ENCODE measurements around the gene TREH. TPM values are rescaled to one million over a fixed set of nuclear protein-coding genes. Genes with fewer than 3 reads are reported as not detected.
"Not testable (repeated sequence)": the region's sequence is repeated elsewhere in the genome, so short reads cannot be mapped to it uniquely, and the experiment has no call there.

Gene TREH
- total and polyA plus RNA-seq, 2 experiments from 2014 or later: 0.42 TPM; not detected in 1

DNA sequence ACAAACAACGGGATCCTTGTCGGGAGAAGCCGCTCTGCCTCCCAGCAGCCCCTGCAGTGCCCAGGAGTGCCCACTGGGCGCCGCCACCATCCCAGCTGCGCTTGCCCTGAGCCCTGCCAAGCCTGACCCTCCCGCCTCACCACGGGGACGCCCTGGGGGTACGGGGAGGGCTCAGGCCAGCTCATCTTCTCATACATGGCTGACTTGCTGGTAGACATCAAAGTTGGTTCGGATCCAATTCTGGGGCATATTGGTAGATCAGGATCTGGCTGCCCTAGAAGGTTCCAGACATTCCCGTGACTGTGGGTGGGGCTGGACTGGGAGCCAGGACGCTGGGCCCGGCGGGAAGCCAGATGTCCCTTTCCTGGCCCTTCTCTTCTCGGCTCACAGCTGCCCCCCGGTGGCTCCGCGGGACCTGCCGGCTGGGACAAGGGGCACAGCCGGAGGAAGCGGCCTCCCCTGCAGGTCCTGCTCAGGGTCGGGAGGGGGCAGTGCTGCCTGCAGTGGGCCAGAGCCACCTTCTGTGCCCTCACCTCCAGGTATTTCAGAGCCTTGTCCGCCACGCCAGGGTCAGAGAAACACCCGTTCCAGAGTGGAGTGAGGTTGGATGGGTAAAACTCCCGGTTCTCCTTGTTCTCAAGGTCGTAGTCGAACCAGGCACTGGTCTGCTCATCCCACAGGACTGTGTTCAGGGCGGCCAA is 10.6 kb upstream of the TREH start:
- Histone ChIP-seq H3K27ac (peak overlapping the region; percentile 25), H3K9me3 (ENCODE audit: low read depth) (no peaks in the 10 kb centered on the region), H3K27me3 (no peaks in the 10 kb centered on the region), H3K36me3 (no peaks in the 10 kb centered on the region), H3K4me3 (peak overlapping the region; percentile 15), H3K4me1 (ENCODE audit: low read depth) (no peaks in the 10 kb centered on the region)
- TF ChIP-seq, protein P1, sequence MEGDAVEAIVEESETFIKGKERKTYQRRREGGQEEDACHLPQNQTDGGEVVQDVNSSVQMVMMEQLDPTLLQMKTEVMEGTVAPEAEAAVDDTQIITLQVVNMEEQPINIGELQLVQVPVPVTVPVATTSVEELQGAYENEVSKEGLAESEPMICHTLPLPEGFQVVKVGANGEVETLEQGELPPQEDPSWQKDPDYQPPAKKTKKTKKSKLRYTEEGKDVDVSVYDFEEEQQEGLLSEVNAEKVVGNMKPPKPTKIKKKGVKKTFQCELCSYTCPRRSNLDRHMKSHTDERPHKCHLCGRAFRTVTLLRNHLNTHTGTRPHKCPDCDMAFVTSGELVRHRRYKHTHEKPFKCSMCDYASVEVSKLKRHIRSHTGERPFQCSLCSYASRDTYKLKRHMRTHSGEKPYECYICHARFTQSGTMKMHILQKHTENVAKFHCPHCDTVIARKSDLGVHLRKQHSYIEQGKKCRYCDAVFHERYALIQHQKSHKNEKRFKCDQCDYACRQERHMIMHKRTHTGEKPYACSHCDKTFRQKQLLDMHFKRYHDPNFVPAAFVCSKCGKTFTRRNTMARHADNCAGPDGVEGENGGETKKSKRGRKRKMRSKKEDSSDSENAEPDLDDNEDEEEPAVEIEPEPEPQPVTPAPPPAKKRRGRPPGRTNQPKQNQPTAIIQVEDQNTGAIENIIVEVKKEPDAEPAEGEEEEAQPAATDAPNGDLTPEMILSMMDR (IDR thresholded peaks at IDR 0.05; ENCODE audit: low read depth, low read length): peak; percentile 80
- peak; percentile 89 to 91 for DNase-seq (ENCODE audit: low read depth in 1 of 2, low spot score in 1 of 2)

DNA sequence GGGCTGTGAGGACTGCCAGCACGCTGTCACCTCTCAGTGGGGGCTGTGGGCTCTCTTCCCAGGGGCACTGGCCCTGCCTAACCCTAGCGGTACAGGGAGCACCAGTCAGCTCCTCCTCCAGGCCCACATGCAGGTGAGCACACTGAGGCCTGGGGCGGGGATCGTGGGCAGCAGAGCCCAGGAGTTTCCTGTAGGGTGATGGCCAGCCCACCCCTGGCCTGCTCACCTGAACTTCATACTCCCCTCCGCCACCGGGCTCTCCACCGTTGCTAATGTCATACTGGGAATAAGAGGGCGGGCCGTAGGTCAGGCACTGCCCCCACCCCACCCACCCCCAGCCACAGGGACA is 10.0 kb upstream of the TREH start:
- Histone ChIP-seq H3K9me3 (ENCODE audit: low read depth) (no peaks in the 10 kb centered on the region), H3K36me3 (no peaks in the 10 kb centered on the region), H3K4me1 (ENCODE audit: low read depth) (no peaks in the 10 kb centered on the region), H3K4me3 (no peak overlapping the region), H3K27ac (no peak overlapping the region), H3K27me3 (no peaks in the 10 kb centered on the region)
- no peak for DNase-seq (ENCODE audit: low read depth in 1 of 2, low spot score in 1 of 2)
- TF ChIP-seq, protein P1 (IDR thresholded peaks at IDR 0.05; ENCODE audit: low read depth, low read length): no peak

DNA sequence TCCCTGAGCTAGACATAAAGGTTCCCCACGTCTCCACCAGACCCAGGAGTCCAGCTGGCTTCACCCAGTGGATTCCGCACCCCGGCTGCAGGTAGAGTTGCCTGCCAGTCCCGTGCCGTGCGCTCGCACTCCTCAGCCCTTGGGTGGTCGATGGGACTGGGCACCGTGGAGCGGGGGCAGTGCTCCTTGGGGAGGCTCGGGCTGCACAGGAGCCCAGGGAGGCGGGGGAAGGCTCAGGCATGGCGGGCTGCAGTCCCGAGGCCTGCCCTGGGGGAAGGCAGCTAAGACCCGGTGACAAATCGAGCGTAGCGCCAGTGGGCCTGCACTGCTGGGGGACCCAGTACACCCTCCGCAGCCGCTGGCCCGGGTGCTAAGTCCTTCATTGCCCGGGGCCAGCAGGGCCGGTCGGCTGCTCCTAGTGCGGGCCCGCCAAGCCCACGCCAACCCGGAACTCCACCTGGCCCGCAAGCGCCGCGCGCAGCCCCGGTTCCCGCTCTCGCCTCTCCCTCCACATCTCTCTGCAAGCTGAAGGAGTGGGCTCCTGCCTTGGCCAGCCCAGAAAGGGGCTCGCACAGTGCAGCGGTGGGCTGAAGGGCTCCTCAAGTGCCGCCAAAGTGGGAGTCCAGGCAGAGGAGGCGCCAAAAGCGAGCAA is 9.5 kb upstream of the TREH start:
- TF ChIP-seq, protein P1 (IDR thresholded peaks at IDR 0.05; ENCODE audit: low read depth, low read length): no peak

DNA sequence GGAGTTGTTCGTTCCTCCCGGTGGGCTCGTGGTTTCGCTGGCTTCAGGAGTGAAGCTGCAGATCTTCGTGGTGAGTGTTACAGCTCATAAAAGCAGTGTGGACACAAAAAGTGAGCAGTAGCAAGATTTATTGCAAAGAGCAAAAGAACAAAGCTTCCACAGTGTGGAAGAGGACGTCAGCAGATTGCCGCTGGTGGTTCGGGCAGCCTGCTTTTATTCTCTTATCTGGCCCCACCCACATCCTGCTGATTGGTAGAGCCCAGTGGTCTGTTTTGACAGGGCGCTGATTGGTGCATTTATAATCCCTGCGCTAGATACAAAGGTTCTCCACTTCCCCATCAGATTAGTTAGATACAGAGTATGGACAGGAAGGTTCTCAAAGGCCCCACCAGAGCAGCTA is 8.9 kb upstream of the TREH start:
- not testable (repeated sequence) for H3K27ac ChIP-seq; H3K4me3 ChIP-seq; H3K9me3 ChIP-seq (ENCODE audit: low read depth); H3K27me3 ChIP-seq; H3K36me3 ChIP-seq; DNase-seq (ENCODE audit: low read depth in 1 of 2, low spot score in 1 of 2); H3K4me1 ChIP-seq (ENCODE audit: low read depth)

More for the DNA sequence above, 9.5 kb upstream of the TREH start:
- Histone ChIP-seq H3K9me3 (ENCODE audit: low read depth) (no peaks in the 10 kb centered on the region), H3K27ac (no peak overlapping the region), H3K36me3 (no peaks in the 10 kb centered on the region), H3K4me1 (ENCODE audit: low read depth) (no peaks in the 10 kb centered on the region), H3K4me3 (no peak overlapping the region), H3K27me3 (no peaks in the 10 kb centered on the region)
- DNase-seq (ENCODE audit: low read depth in 1 of 2, low spot score in 1 of 2): no peak

DNA sequence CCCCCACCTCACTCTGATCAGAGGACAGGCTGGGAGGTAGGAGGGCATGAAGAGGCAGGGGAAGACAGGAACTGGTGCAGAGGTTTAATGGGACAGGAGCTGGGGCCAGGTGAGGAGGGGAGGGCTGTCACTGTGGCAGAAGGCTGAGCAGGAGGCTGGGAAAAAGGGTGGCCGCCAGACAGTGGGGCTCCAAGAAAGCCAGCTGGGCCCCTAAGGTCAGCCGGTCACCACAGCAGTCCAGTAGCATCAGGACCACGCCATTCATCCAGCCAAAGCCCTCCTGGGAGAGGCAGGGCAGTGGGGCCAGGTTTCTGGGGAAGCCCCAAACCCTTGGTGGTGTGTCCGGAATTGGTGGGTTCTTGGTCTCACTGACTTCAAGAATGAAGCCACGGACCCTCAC is 8.5 kb upstream of the TREH start:
- no peaks in the 10 kb centered on the region for H3K9me3 ChIP-seq (ENCODE audit: low read depth)
- TF ChIP-seq, protein P1 (IDR thresholded peaks at IDR 0.05; ENCODE audit: low read depth, low read length): no peak
- DNase-seq (ENCODE audit: low read depth in 1 of 2, low spot score in 1 of 2): no peak
- H3K36me3 ChIP-seq: no peaks in the 10 kb centered on the region
- H3K4me1 ChIP-seq (ENCODE audit: low read depth): no peaks in the 10 kb centered on the region
- no peak overlapping the region for H3K4me3 ChIP-seq
- no peaks in the 10 kb centered on the region for H3K27me3 ChIP-seq
- no peak overlapping the region for H3K27ac ChIP-seq

DNA sequence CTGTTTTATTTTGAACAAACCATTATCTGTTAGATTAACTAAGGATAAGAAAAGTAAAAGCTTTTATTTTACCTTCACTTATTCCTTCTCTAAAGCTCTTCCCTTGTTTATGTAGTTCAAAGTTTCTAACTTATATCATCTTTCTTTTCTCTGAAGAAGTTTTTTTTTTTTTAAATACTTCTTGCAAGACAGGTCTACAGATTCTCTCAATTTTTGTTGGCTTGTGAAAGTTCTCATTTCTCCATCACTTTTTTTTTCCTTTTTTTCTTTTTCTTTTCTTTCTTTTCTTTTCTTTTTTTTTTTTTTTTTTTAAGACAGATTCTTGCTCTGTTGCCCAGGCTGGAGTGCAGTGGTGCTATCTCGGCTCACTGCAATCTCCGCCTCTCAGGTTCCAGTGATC is 4.7 kb upstream of the TREH start:
- no peaks in the 10 kb centered on the region for H3K9me3 ChIP-seq (ENCODE audit: low read depth)
- H3K4me3 ChIP-seq: no peak overlapping the region
- no peaks in the 10 kb centered on the region for H3K4me1 ChIP-seq (ENCODE audit: low read depth)
- DNase-seq (ENCODE audit: low read depth in 1 of 2, low spot score in 1 of 2): no peak
- no peaks in the 10 kb centered on the region for H3K36me3 ChIP-seq
- no peak overlapping the region for H3K27ac ChIP-seq
- TF ChIP-seq, protein P1 (IDR thresholded peaks at IDR 0.05; ENCODE audit: low read depth, low read length): no peak
- no peaks in the 10 kb centered on the region for H3K27me3 ChIP-seq

DNA sequence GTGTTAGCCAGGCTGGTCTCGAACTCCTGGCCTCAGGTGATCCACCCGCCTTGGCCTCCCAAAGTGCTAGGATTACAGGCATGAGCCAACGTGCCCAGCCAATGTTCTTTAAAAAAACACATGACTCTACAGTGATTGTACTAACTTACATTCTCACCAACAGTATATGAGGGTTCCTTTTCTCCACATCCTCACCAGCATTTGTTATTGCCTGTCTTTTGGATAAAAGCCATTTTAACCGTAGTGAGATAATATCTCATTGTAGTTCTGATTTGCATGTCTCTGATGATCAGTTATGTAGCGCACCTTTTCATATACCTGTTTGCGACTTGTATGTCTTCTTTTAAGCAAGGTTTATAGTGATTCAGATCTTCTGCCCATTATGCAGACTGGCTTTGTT is 3.5 kb upstream of the TREH start:
- H3K9me3 ChIP-seq (ENCODE audit: low read depth); H3K4me3 ChIP-seq; H3K36me3 ChIP-seq; DNase-seq (ENCODE audit: low read depth in 1 of 2, low spot score in 1 of 2); H3K27ac ChIP-seq; H3K4me1 ChIP-seq (ENCODE audit: low read depth); H3K27me3 ChIP-seq: not testable (repeated sequence)

All from cardiac muscle cell (in vitro differentiated cells and primary cell).